Breast epithelium (tissue), 4 donors: ENCODE data around the gene HECTD1. TPM values are rescaled to one million over a fixed set of nuclear protein-coding genes. Genes with fewer than 3 reads are reported as not detected.

Experiments
- DNase-seq, 2 donors: peaks; one replicate each; pipeline ENCODE4 v3.0.0-alpha.2; 2019; ENCODE audit warnings: low spot score in 2 of 2
- H3K27ac ChIP-seq, 2 donors: fragments of 200-600 bp; sonication (generic) in 1 of 2; one replicate each; pipeline ENCODE4 v1.5.1; 2016 to 2019; ENCODE audit warnings: mild to moderate bottlenecking in 1 of 2
- H3K27me3 ChIP-seq, 2 donors: fragments of 200-600 bp; sonication (generic) in 1 of 2; one replicate each; pipeline versions ENCODE4 v1.5.1 to v1.6.0; 2017 to 2019; ENCODE audit warnings: control low read depth in 1 of 2, mild to moderate bottlenecking in 1 of 2
- H3K36me3 ChIP-seq: fragments of 200-600 bp; one replicate; pipeline ENCODE4 v1.5.1; 2019
- H3K4me1 ChIP-seq, 2 donors: fragments of 200-600 bp; sonication (generic); one replicate each; pipeline ENCODE4 v1.5.1; 2016 to 2019; ENCODE audit warnings: control low read depth in 1 of 2
- H3K4me3 ChIP-seq, 3 donors: fragments of 200-600 bp; sonication (generic); 1 replicate in 2 of 3; 2 replicates in 1 of 3; pipeline ENCODE4 v1.5.1; 2016 to 2019; ENCODE audit warnings: mild to moderate bottlenecking in 3 of 3, moderate library complexity in 2 of 3
- H3K9me3 ChIP-seq, 2 donors: fragments of 200-600 bp; sonication (generic) in 1 of 2; one replicate each; pipeline ENCODE4 v1.5.1; 2016 to 2019; ENCODE audit warnings: control low read depth in 1 of 2
- CTCF ChIP-seq, 3 donors: fragments of 450-650 bp; IDR thresholded peaks; one replicate each; pipeline ENCODE4 v1.5.1; 2016 to 2017; ENCODE audit warnings: antibody characterized with exemption in 3 of 3, mild to moderate bottlenecking in 3 of 3, moderate library complexity in 3 of 3
- POLR2A ChIP-seq: fragments of 450-650 bp; IDR thresholded peaks from one replicate; pipeline ENCODE4 v1.6.1; 2016; ENCODE audit warnings: antibody characterized with exemption, mild to moderate bottlenecking, moderate library complexity
- POLR2AphosphoS5 ChIP-seq, 3 donors: sonication (generic); formaldehyde crosslinking; IDR thresholded peaks; one replicate each; pipeline ENCODE4 v1.6.1; 2017; ENCODE audit warnings: antibody characterized with exemption in 3 of 3
- intact Hi-C: fragments of 100-400 bp; cut with DNase I; formaldehyde crosslinking; loops from one replicate; pipeline ENCODE4 v1.15.1; 2023; ENCODE audit warnings: low total_unique reads
- total RNA-seq, 3 donors: library from RNA; depleted of rRNA; stranded (reverse); fragments of >200 nt; gene quantifications; one replicate each; pipeline ENCODE4 v1.1.0, GENCODE V29; 2016

The HECTD1 gene
- total RNA-seq, 3 donors from 2014 or later: 242 to 276 (median 252) TPM

GRCh38 chr14:31085027-31085426 is 122.6 kb downstream of the HECTD1 start:
- no peak for TF ChIP-seq POLR2A
- TF ChIP-seq CTCF (IDR thresholded peaks at IDR 0.05): no peak
- TF ChIP-seq POLR2AphosphoS5 (IDR thresholded peaks at IDR 0.05): no peak
- Histone ChIP-seq H3K36me3 (no peaks in the 10 kb centered on the region), H3K27me3 (no peaks in the 10 kb centered on the region), H3K9me3 (no peaks in the 10 kb centered on the region), H3K27ac (no peak overlapping the region), H3K4me3 (no peak overlapping the region), H3K4me1 (no peaks in the 10 kb centered on the region)
- intact Hi-C loops: no loop called here
- no peak for DNase-seq

- no peak for DNase-seq
- H3K27me3 ChIP-seq: no peaks in the 10 kb centered on the region
- H3K4me1 ChIP-seq: no peaks in the 10 kb centered on the region
- no peaks in the 10 kb centered on the region for H3K36me3 ChIP-seq
- H3K27ac ChIP-seq: no peak overlapping the region
- intact Hi-C loops: no loop called here
- H3K9me3 ChIP-seq: no peaks in the 10 kb centered on the region
- H3K4me3 ChIP-seq: no peak overlapping the region
- TF ChIP-seq CTCF (IDR thresholded peaks at IDR 0.05) (no peak), POLR2AphosphoS5 (IDR thresholded peaks at IDR 0.05) (no peak), POLR2A (no peak)
Measured at GRCh38 chr14:31084385-31084784, 123.2 kb downstream of the HECTD1 start.

GRCh38 chr14:31083781-31084180 is 123.8 kb downstream of the HECTD1 start:
- H3K36me3 ChIP-seq: no peaks in the 10 kb centered on the region
- intact Hi-C loops: no loop called here
- H3K27me3 ChIP-seq: no peaks in the 10 kb centered on the region
- H3K4me3 ChIP-seq: no peak overlapping the region
- H3K9me3 ChIP-seq: no peaks in the 10 kb centered on the region
- no peak for TF ChIP-seq POLR2AphosphoS5 (IDR thresholded peaks at IDR 0.05)
- no peak for TF ChIP-seq CTCF (IDR thresholded peaks at IDR 0.05)
- no peak for TF ChIP-seq POLR2A
- no peaks in the 10 kb centered on the region for H3K4me1 ChIP-seq
- no peak overlapping the region for H3K27ac ChIP-seq
- DNase-seq: no peak

- no peak for TF ChIP-seq POLR2AphosphoS5 (IDR thresholded peaks at IDR 0.05)
- no peak for TF ChIP-seq POLR2A
- no peak for TF ChIP-seq CTCF (IDR thresholded peaks at IDR 0.05)
Measured at GRCh38 chr14:31080484-31080883, 127.1 kb downstream of the HECTD1 start.

GRCh38 chr14:31080056-31080455 is 127.5 kb downstream of the HECTD1 start:
- H3K4me3 ChIP-seq: no peak overlapping the region
- no peaks in the 10 kb centered on the region for H3K9me3 ChIP-seq
- H3K27ac ChIP-seq: no peak overlapping the region
- intact Hi-C loops: no loop called here
- no peak for TF ChIP-seq POLR2AphosphoS5 (IDR thresholded peaks at IDR 0.05)
- no peak for TF ChIP-seq CTCF (IDR thresholded peaks at IDR 0.05)
- TF ChIP-seq POLR2A: no peak
- no peaks in the 10 kb centered on the region for H3K36me3 ChIP-seq
- H3K27me3 ChIP-seq: no peaks in the 10 kb centered on the region
- H3K4me1 ChIP-seq: no peaks in the 10 kb centered on the region
- no peak for DNase-seq

More at GRCh38 chr14:31080484-31080883, 127.1 kb downstream of the HECTD1 start:
- H3K27me3 ChIP-seq: no peaks in the 10 kb centered on the region
- no peak overlapping the region for H3K27ac ChIP-seq
- no peak overlapping the region for H3K4me3 ChIP-seq
- no peaks in the 10 kb centered on the region for H3K4me1 ChIP-seq
- H3K9me3 ChIP-seq: no peaks in the 10 kb centered on the region
- intact Hi-C loops: no loop called here
- no peaks in the 10 kb centered on the region for H3K36me3 ChIP-seq
- no peak for DNase-seq
